Trophoblast cell (in vitro differentiated cells and primary cell): ENCODE measurements around the gene MLLT1.
A peak's percentile ranks its signal among the peaks of the same experiment; 100 is the strongest.

Experiments used
- DNase-seq, 2 donors: peaks; one replicate each; pipeline ENCODE4 v3.0.0-alpha.2; 2016
- H2AFZ ChIP-seq: 2 replicates; pipeline ENCODE4 v1.6.1; 2013; ENCODE audit warnings: low read length, moderate library complexity, mild to moderate bottlenecking; ENCODE audit not compliant: insufficient read depth, poor library complexity
- H2AK5ac ChIP-seq: 2 replicates; pipeline ENCODE4 v1.6.1; 2013; ENCODE audit warnings: mild to moderate bottlenecking, low read length
- H2BK120ac ChIP-seq: 2 replicates; pipeline ENCODE4 v1.6.1; 2013; ENCODE audit warnings: low read length, mild to moderate bottlenecking, moderate library complexity; ENCODE audit not compliant: insufficient read depth, poor library complexity
- H2BK12ac ChIP-seq: 2 replicates; pipeline ENCODE4 v1.6.1; 2013; ENCODE audit warnings: mild to moderate bottlenecking, low read length, moderate library complexity
- H2BK5ac ChIP-seq: 2 replicates; pipeline ENCODE4 v1.6.1; 2013; ENCODE audit warnings: low read length, low read depth, moderate library complexity, mild to moderate bottlenecking; ENCODE audit not compliant: poor library complexity
- H3K14ac ChIP-seq: 2 replicates; pipeline ENCODE4 v1.6.1; 2013; ENCODE audit warnings: mild to moderate bottlenecking, low read length
- H3K18ac ChIP-seq: 2 replicates; pipeline ENCODE4 v1.6.1; 2013; ENCODE audit warnings: mild to moderate bottlenecking, low read length
- H3K23ac ChIP-seq: 2 replicates; pipeline ENCODE4 v1.6.1; 2013; ENCODE audit warnings: low read length
- H3K27ac ChIP-seq: 2 replicates; pipeline ENCODE4 v1.5.1; 2013; ENCODE audit warnings: low read depth, mild to moderate bottlenecking, inconsistent platforms, low read length, moderate library complexity
- H3K27me3 ChIP-seq: 2 replicates; pipeline ENCODE4 v1.6.1; 2013; ENCODE audit warnings: inconsistent platforms, mild to moderate bottlenecking, low read length, moderate library complexity; ENCODE audit not compliant: insufficient read depth
- H3K36me3 ChIP-seq, 2 experiments: 1 replicate in 1 of 2; 2 replicates in 1 of 2; pipeline ENCODE4 v1.6.1; 2013; ENCODE audit warnings: low read length in 2 of 2, mild to moderate bottlenecking in 2 of 2, moderate library complexity in 1 of 2; ENCODE audit not compliant: insufficient read depth in 2 of 2, control insufficient read depth in 1 of 2
- H3K4ac ChIP-seq: 2 replicates; pipeline ENCODE4 v1.6.1; 2013; ENCODE audit warnings: low read depth, mild to moderate bottlenecking, low read length, moderate library complexity
- H3K4me1 ChIP-seq, 2 experiments: 1 replicate in 1 of 2; 2 replicates in 1 of 2; pipeline ENCODE4 v1.6.1; 2013; ENCODE audit warnings: low read length in 2 of 2, mild to moderate bottlenecking in 2 of 2, moderate library complexity in 1 of 2; ENCODE audit not compliant: insufficient read depth in 2 of 2, control insufficient read depth in 1 of 2
- H3K4me2 ChIP-seq: 2 replicates; pipeline ENCODE4 v1.6.1; 2013; ENCODE audit warnings: inconsistent platforms, mild to moderate bottlenecking, low read length, moderate library complexity
- H3K4me3 ChIP-seq: 2 replicates; pipeline ENCODE4 v1.5.1; 2013; ENCODE audit warnings: mild to moderate bottlenecking, low read depth, low read length, inconsistent platforms
- H3K79me1 ChIP-seq: one replicate; pipeline ENCODE4 v1.6.1; 2013; ENCODE audit warnings: low read length
- H3K79me2 ChIP-seq: 2 replicates; pipeline ENCODE4 v1.6.1; 2013; ENCODE audit warnings: low read length, mild to moderate bottlenecking; ENCODE audit not compliant: control insufficient read depth, insufficient read depth, poor library complexity
- H3K9ac ChIP-seq: 2 replicates; pipeline ENCODE4 v1.6.1; 2013; ENCODE audit warnings: mild to moderate bottlenecking, low read length
- H3K9me3 ChIP-seq: 2 replicates; pipeline ENCODE4 v1.6.1; 2013; ENCODE audit warnings: low read depth, mild to moderate bottlenecking, control low read depth, inconsistent platforms, low read length; ENCODE audit not compliant: insufficient read depth
- H4K12ac ChIP-seq: 2 replicates; pipeline ENCODE4 v1.6.1; 2013; ENCODE audit warnings: low read depth, mild to moderate bottlenecking, low read length, moderate library complexity
- H4K8ac ChIP-seq: 2 replicates; pipeline ENCODE4 v1.6.1; 2013; ENCODE audit warnings: low read depth, mild to moderate bottlenecking, low read length, moderate library complexity
- H4K91ac ChIP-seq: one replicate; pipeline ENCODE4 v1.6.1; 2013; ENCODE audit warnings: low read depth, mild to moderate bottlenecking, low read length, moderate library complexity
- WGBS: extraction: QIAGEN DNeasy Blood & Tissue Kit; methylation state at CpG from one replicate; pipeline ENCODE4 v1.1.7; 2013; ENCODE audit warnings: missing lambda C conversion rate; ENCODE audit not compliant: insufficient read length, insufficient coverage; ENCODE audit errors: extremely low coverage; 5-methylcytosine and 5-hydroxymethylcytosine counted together

MLLT1 gene

GRCh38 chr19:6262519-6262918, 17.3 kb downstream of the MLLT1 start:
- Histone ChIP-seq H3K9me3 (no peaks in the 10 kb centered on the region), H3K4ac (peak overlapping the region; percentile 27), H2AFZ (no peak overlapping the region), H3K27ac (no peak overlapping the region), H3K4me1 (peaks cover 0 to 4% of the 10 kb centered on the region in 2 experiments), H3K4me3 (peak overlapping the region; percentile 48), H4K8ac (no peak overlapping the region), H3K23ac (no peak overlapping the region), H3K9ac (no peak overlapping the region), H2AK5ac (no peak overlapping the region), H3K4me2 (no peak overlapping the region), H4K12ac (no peak overlapping the region), H4K91ac (no peak overlapping the region), H2BK120ac (no peak overlapping the region), H3K36me3 (peaks cover 51% of the 10 kb centered on the region in 2 experiments), H2BK12ac (no peak overlapping the region), H3K27me3 (no peaks in the 10 kb centered on the region), H3K79me2 (no peaks in the 10 kb centered on the region), H3K18ac (no peak overlapping the region), H2BK5ac (no peak overlapping the region), H3K14ac (no peak overlapping the region), H3K79me1 (no peaks in the 10 kb centered on the region)
- no CpG with 5 or more reads among the region's 11 CpGs for WGBS
- DNase-seq: no peak

- Histone ChIP-seq H2BK12ac (no peak overlapping the region), H3K79me1 (no peaks in the 10 kb centered on the region), H2BK5ac (no peak overlapping the region), H4K91ac (no peak overlapping the region), H2BK120ac (no peak overlapping the region), H3K4me1 (peaks cover 0 to 4% of the 10 kb centered on the region in 2 experiments), H2AK5ac (no peak overlapping the region), H3K36me3 (peaks cover 48 to 51% of the 10 kb centered on the region in 2 experiments), H3K9me3 (no peaks in the 10 kb centered on the region), H3K23ac (no peak overlapping the region), H3K18ac (no peak overlapping the region), H4K12ac (no peak overlapping the region), H3K14ac (no peak overlapping the region), H3K9ac (no peak overlapping the region), H3K79me2 (no peaks in the 10 kb centered on the region), H2AFZ (no peak overlapping the region), H3K27me3 (no peaks in the 10 kb centered on the region), H3K4ac (no peak overlapping the region), H3K27ac (no peak overlapping the region), H3K4me3 (no peak overlapping the region), H4K8ac (no peak overlapping the region), H3K4me2 (no peak overlapping the region)
- DNase-seq: no peak
- no CpG with 5 or more reads among the region's 15 CpGs for WGBS
Observed at GRCh38 chr19:6261883-6262282, 17.9 kb downstream of the MLLT1 start.

- Histone ChIP-seq H3K36me3 (peaks cover 48 to 49% of the 10 kb centered on the region in 2 experiments), H3K4me2 (no peak overlapping the region), H3K27ac (no peak overlapping the region), H3K18ac (no peak overlapping the region), H4K8ac (no peak overlapping the region), H3K79me2 (no peaks in the 10 kb centered on the region), H3K79me1 (no peaks in the 10 kb centered on the region), H3K23ac (no peak overlapping the region), H2AFZ (no peak overlapping the region), H4K91ac (no peak overlapping the region), H3K9me3 (no peaks in the 10 kb centered on the region), H3K14ac (no peak overlapping the region), H2AK5ac (no peak overlapping the region), H2BK120ac (no peak overlapping the region), H3K27me3 (no peaks in the 10 kb centered on the region), H3K9ac (no peak overlapping the region), H3K4ac (no peak overlapping the region), H2BK5ac (no peak overlapping the region), H3K4me1 (peaks cover 0 to 4% of the 10 kb centered on the region in 2 experiments), H4K12ac (no peak overlapping the region), H3K4me3 (no peak overlapping the region), H2BK12ac (no peak overlapping the region)
- peak in 1 of 2 donors; percentile 12 for DNase-seq
- no CpG with 5 or more reads among the region's 30 CpGs for WGBS
Observed at GRCh38 chr19:6260912-6261650, 18.7 kb downstream of the MLLT1 start.

GRCh38 chr19:6260376-6260775, 19.4 kb downstream of the MLLT1 start:
- Histone ChIP-seq H2BK120ac (no peak overlapping the region), H2BK12ac (no peak overlapping the region), H4K12ac (no peak overlapping the region), H2AK5ac (no peak overlapping the region), H3K9me3 (no peaks in the 10 kb centered on the region), H3K23ac (no peak overlapping the region), H3K9ac (no peak overlapping the region), H3K18ac (no peak overlapping the region), H3K4me1 (peaks cover 0 to 4% of the 10 kb centered on the region in 2 experiments), H3K27ac (no peak overlapping the region), H3K27me3 (no peaks in the 10 kb centered on the region), H3K36me3 (peaks cover 45 to 51% of the 10 kb centered on the region in 2 experiments), H3K79me2 (no peaks in the 10 kb centered on the region), H2BK5ac (no peak overlapping the region), H3K4ac (no peak overlapping the region), H3K14ac (no peak overlapping the region), H4K8ac (no peak overlapping the region), H3K4me3 (no peak overlapping the region), H4K91ac (no peak overlapping the region), H2AFZ (no peak overlapping the region), H3K4me2 (no peak overlapping the region), H3K79me1 (no peaks in the 10 kb centered on the region)
- no CpG with 5 or more reads among the region's 9 CpGs for WGBS
- DNase-seq: no peak
